HepG2 (cell line): Measurements from ENCODE around the gene UST. TPM values are rescaled to one million over a fixed set of nuclear protein-coding genes. Genes with fewer than 3 reads are reported as not detected.

Experiments used
- ATAC-seq: fragments of 200-7000 bp; cut with Tn5 transposase; 3 replicates; pipeline ENCODE4 v1.9.1; 2020; ENCODE audit warnings: mild to moderate bottlenecking, moderate library complexity
- BruUV-seq: library from RNA; stranded (reverse); fragments of 400-500 nt; replicated peaks from 2 replicates; lab custom pipeline; 2021; lab: Mats Ljungman, UMichigan
- CTCF ChIA-PET: fragments of 300-600 bp; formaldehyde crosslinking; extraction: SDS; loops from one replicate; lab custom pipeline; 2021; ENCODE audit warnings: low total read pairs, inconsistent platforms, low intra/inter-chr PET ratio; lab: Yijun Ruan, JAX
- POLR2A ChIA-PET: fragments of 350-600 bp; sonication (Branson Sonifier 250); formaldehyde crosslinking; loops from one replicate; lab custom pipeline; 2020; ENCODE audit warnings: antibody characterized with exemption, inconsistent platforms; lab: Yijun Ruan, JAX
- DNase-seq: peaks from one replicate; pipeline ENCODE4 v3.0.0-alpha.2; 2015; ENCODE audit warnings: low spot score
- FAIRE-seq: peaks from 3 replicates; lab custom pipeline; 2011; peaks lifted over from hg19 to GRCh38; lab: Jason Lieb, UNC
- H2AFZ ChIP-seq: one replicate; pipeline ENCODE4 v1.6.1; 2011; ENCODE audit warnings: low read length, inconsistent platforms
- H3K27ac ChIP-seq: fragments of 300-600 bp; 3 replicates; pipeline ENCODE4 v1.8.0; 2011; ENCODE audit warnings: mixed run types, mild to moderate bottlenecking, mixed read lengths, low read length, inconsistent platforms; ENCODE audit not compliant: insufficient read depth; ENCODE audit errors: extremely low read length
- H3K27me3 ChIP-seq, 2 experiments: fragments of 200-600 bp in 1 of 2; 2 replicates in 1 of 2; 3 replicates in 1 of 2; pipeline versions ENCODE4 v1.6.0 to v1.8.0; 2011; ENCODE audit warnings: low read length in 2 of 2, mild to moderate bottlenecking in 2 of 2, moderate library complexity in 2 of 2, inconsistent platforms in 1 of 2; ENCODE audit not compliant: insufficient read depth in 2 of 2, control insufficient read depth in 1 of 2
- H3K36me3 ChIP-seq, 2 experiments: fragments of 200-600 bp in 1 of 2; replicated peaks in 1 of 2; 2 replicates in 1 of 2; 3 replicates in 1 of 2; pipeline versions ENCODE4 v1.5.1 to v1.8.0; 2011; ENCODE audit warnings: low read length in 2 of 2, inconsistent platforms in 1 of 2; ENCODE audit not compliant: insufficient read depth in 2 of 2, control insufficient read depth in 1 of 2
- H3K4me1 ChIP-seq: 2 replicates; pipeline ENCODE4 v1.5.1; 2012; ENCODE audit warnings: low read length, inconsistent platforms; ENCODE audit not compliant: insufficient read depth
- H3K4me2 ChIP-seq: 2 replicates; pipeline ENCODE4 v1.6.0; 2011; ENCODE audit warnings: low read depth, low read length, inconsistent platforms
- H3K4me3 ChIP-seq, 3 experiments: fragments of 200-600 bp in 1 of 3; sonication (generic), shearing (Covaris generic) in 1 of 3; replicated peaks in 1 of 3; 2 replicates each; pipeline ENCODE4 v1.5.1; 2011 to 2016; ENCODE audit warnings: low read length in 3 of 3, inconsistent platforms in 2 of 3, low read depth in 2 of 3, mild to moderate bottlenecking in 2 of 3, control low read depth in 1 of 3, mixed read lengths in 1 of 3; ENCODE audit not compliant: insufficient read depth in 1 of 3
- H3K79me2 ChIP-seq: one replicate; pipeline ENCODE4 v1.6.1; 2011; ENCODE audit warnings: low read length, inconsistent platforms; ENCODE audit not compliant: insufficient read depth
- H3K9ac ChIP-seq: 2 replicates; pipeline ENCODE4 v1.6.0; 2011; ENCODE audit warnings: mild to moderate bottlenecking, low read depth, low read length, inconsistent platforms; ENCODE audit not compliant: insufficient read depth
- H3K9me3 ChIP-seq: 2 replicates; pipeline ENCODE4 v1.5.1; 2012; ENCODE audit warnings: mild to moderate bottlenecking, low read length
- H4K20me1 ChIP-seq: 2 replicates; pipeline ENCODE4 v1.6.0; 2011; ENCODE audit warnings: inconsistent platforms, mild to moderate bottlenecking, low read length, moderate library complexity; ENCODE audit not compliant: insufficient read depth
- NFKB2 ChIP-seq: sonication (generic); formaldehyde crosslinking; IDR thresholded peaks from 2 replicates; pipeline ENCODE4 v1.4.0; 2020; ENCODE audit warnings: missing genetic modification reagents, borderline replicate concordance
- ZFP37 ChIP-seq: sonication (generic); formaldehyde crosslinking; IDR thresholded peaks from 2 replicates; pipeline ENCODE4 v1.4.0; 2020; ENCODE audit warnings: missing genetic modification reagents, borderline replicate concordance
- ZMYM2 ChIP-seq: sonication (generic); formaldehyde crosslinking; IDR thresholded peaks from 2 replicates; pipeline ENCODE4 v1.8.0; 2022; ENCODE audit warnings: mild to moderate bottlenecking, missing genetic modification reagents
- ZNF430 ChIP-seq: sonication (generic); formaldehyde crosslinking; IDR thresholded peaks from 2 replicates; pipeline ENCODE4 v1.9.0; 2021; ENCODE audit warnings: mild to moderate bottlenecking, missing genetic modification reagents
- ZNF720 ChIP-seq: sonication (generic); formaldehyde crosslinking; IDR thresholded peaks from 2 replicates; pipeline ENCODE4 v1.4.0; 2020; ENCODE audit warnings: missing genetic modification reagents
- WGBS: methylation state at CpG from one replicate; pipeline ENCODE4 v1.1.6; 2017; ENCODE audit warnings: low lambda C conversion rate; 5-methylcytosine and 5-hydroxymethylcytosine counted together
- in situ Hi-C: cut with HindIII; loops from 2 replicates; pipeline ENCODE4 v1.10.0; 2017; ENCODE audit warnings: low pct_unique_long_range_greater_than_20kb; ENCODE audit not compliant: extremely low pct_ligation_motif_present
- intact Hi-C: fragments of 100-400 bp; cut with micrococcal nuclease; formaldehyde crosslinking; loops from one replicate; pipeline ENCODE4 v1.10.0; 2022; ENCODE audit not compliant: unreplicated experiment
- polyA plus RNA-seq, 8 experiments: library from polyadenylated mRNA; depleted of rRNA in 3 of 8; stranded (reverse) in 7 of 8; unstranded in 1 of 8; fragments of >200 nt; fragmentation: Illumina TruSeq in 4 of 8; extraction: Trizol in 4 of 8; gene quantifications; 2 replicates each; pipeline versions ENCODE4 v1.2.1 to v1.2.3, GENCODE V29; 2011 to 2016; ENCODE audit warnings: low read depth in 4 of 8, missing spikeins in 1 of 8, mixed read lengths in 1 of 8; ENCODE audit not compliant: insufficient read depth in 1 of 8
- total RNA-seq, 5 experiments: library from RNA; depleted of rRNA; stranded (reverse); fragments of >200 nt; fragmentation: Illumina TruSeq; extraction: Trizol; gene quantifications; 2 replicates each; pipeline ENCODE4 v1.2.3, GENCODE V29; 2016; ENCODE audit warnings: low read depth in 1 of 5
- TF ChIP-seq, protein P1 (sequence below): sonication (generic); formaldehyde crosslinking; IDR thresholded peaks from 2 replicates; pipeline ENCODE4 v1.5.1; 2020; ENCODE audit warnings: missing genetic modification reagents, mild to moderate bottlenecking, borderline replicate concordance
- TF ChIP-seq, protein P2 (sequence below): sonication (generic); formaldehyde crosslinking; IDR thresholded peaks from 2 replicates; pipeline ENCODE4 v1.5.1; 2020; ENCODE audit warnings: mild to moderate bottlenecking, missing genetic modification reagents, borderline replicate concordance

Gene UST
- total and polyA plus RNA-seq, 2 of the 13 experiments (the other 11 are each of a cell fraction or from before 2014, with no cell fraction given) = 0.27 TPM; not detected in 1

GRCh38 chr6:149075616-149076354, 329.0 kb downstream of the UST start:
- intact Hi-C loops (loop anchor here (1.0 to 2.0 kb wide), 2 partner anchors 15 to 42 kb away; no protein-coding TSS in a partner anchor), in situ Hi-C loops (no loop called here)
- no peak overlapping the region for H3K9ac ChIP-seq
- H3K79me2 ChIP-seq = no peaks in the 10 kb centered on the region
- no peaks in the 10 kb centered on the region for H3K9me3 ChIP-seq
- DNase-seq (no peak), FAIRE-seq (no peak), ATAC-seq (no peak)
- no peaks in the 10 kb centered on the region for H3K27me3 ChIP-seq
- no TSS peak for BruUV-seq
- 68% methylated on average over 6 of the region's 6 CpGs for WGBS
- ChIA-PET POLR2A (interaction anchor here (1.0 to 2.0 kb wide), 2 partner anchors 43 to 242 kb away, joined by 3 to 8 read pairs; partner anchors contain the start of gene TAB2), CTCF (no interaction called here)
- no peaks in the 10 kb centered on the region for H4K20me1 ChIP-seq
- H3K27ac ChIP-seq = peak overlapping the region; percentile 50
- H3K4me3 ChIP-seq = no peak overlapping the region
- H3K4me1 ChIP-seq = peaks cover 57% of the 10 kb centered on the region
- TF ChIP-seq NFKB2 (CRISPR knock-in tag) = no peak
- TF ChIP-seq, protein P1, sequence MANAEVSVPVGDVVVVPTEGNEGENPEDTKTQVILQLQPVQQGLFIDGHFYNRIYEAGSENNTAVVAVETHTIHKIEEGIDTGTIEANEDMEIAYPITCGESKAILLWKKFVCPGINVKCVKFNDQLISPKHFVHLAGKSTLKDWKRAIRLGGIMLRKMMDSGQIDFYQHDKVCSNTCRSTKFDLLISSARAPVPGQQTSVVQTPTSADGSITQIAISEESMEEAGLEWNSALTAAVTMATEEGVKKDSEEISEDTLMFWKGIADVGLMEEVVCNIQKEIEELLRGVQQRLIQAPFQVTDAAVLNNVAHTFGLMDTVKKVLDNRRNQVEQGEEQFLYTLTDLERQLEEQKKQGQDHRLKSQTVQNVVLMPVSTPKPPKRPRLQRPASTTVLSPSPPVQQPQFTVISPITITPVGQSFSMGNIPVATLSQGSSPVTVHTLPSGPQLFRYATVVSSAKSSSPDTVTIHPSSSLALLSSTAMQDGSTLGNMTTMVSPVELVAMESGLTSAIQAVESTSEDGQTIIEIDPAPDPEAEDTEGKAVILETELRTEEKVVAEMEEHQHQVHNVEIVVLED (CRISPR knock-in tag) = no peak
- TF ChIP-seq ZNF430 = 0 out of 2 replicates have a peak, but pooled peaks have one; percentile 20
- TF ChIP-seq ZNF720 (CRISPR knock-in tag) = no peak
- TF ChIP-seq, protein P2, sequence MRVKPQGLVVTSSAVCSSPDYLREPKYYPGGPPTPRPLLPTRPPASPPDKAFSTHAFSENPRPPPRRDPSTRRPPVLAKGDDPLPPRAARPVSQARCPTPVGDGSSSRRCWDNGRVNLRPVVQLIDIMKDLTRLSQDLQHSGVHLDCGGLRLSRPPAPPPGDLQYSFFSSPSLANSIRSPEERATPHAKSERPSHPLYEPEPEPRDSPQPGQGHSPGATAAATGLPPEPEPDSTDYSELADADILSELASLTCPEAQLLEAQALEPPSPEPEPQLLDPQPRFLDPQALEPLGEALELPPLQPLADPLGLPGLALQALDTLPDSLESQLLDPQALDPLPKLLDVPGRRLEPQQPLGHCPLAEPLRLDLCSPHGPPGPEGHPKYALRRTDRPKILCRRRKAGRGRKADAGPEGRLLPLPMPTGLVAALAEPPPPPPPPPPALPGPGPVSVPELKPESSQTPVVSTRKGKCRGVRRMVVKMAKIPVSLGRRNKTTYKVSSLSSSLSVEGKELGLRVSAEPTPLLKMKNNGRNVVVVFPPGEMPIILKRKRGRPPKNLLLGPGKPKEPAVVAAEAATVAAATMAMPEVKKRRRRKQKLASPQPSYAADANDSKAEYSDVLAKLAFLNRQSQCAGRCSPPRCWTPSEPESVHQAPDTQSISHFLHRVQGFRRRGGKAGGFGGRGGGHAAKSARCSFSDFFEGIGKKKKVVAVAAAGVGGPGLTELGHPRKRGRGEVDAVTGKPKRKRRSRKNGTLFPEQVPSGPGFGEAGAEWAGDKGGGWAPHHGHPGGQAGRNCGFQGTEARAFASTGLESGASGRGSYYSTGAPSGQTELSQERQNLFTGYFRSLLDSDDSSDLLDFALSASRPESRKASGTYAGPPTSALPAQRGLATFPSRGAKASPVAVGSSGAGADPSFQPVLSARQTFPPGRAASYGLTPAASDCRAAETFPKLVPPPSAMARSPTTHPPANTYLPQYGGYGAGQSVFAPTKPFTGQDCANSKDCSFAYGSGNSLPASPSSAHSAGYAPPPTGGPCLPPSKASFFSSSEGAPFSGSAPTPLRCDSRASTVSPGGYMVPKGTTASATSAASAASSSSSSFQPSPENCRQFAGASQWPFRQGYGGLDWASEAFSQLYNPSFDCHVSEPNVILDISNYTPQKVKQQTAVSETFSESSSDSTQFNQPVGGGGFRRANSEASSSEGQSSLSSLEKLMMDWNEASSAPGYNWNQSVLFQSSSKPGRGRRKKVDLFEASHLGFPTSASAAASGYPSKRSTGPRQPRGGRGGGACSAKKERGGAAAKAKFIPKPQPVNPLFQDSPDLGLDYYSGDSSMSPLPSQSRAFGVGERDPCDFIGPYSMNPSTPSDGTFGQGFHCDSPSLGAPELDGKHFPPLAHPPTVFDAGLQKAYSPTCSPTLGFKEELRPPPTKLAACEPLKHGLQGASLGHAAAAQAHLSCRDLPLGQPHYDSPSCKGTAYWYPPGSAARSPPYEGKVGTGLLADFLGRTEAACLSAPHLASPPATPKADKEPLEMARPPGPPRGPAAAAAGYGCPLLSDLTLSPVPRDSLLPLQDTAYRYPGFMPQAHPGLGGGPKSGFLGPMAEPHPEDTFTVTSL (CRISPR knock-in tag) = no peak
- 0 out of 2 replicates have a peak, but pooled peaks have one; percentile 36 for TF ChIP-seq ZMYM2 (CRISPR knock-in tag)
- TF ChIP-seq ZFP37 (CRISPR knock-in tag) = no peak
- H3K36me3 ChIP-seq = no peaks in the 10 kb centered on the region
- H2AFZ ChIP-seq = no peak overlapping the region
- H3K4me2 ChIP-seq = no peak overlapping the region; the same call in 1 of the 2 replicates
